GM12878 (cell line): ENCODE data around the gene THEM4. TPM values are rescaled to one million over a fixed set of nuclear protein-coding genes. Genes with fewer than 3 reads are reported as not detected.

Experiments
- ATAC-seq: fragments of 200-7000 bp; cut with Tn5 transposase; 3 replicates; pipeline ENCODE4 v1.9.1; 2020; ENCODE audit warnings: mild to moderate bottlenecking, moderate library complexity
- BruUV-seq: library from RNA; stranded (reverse); fragments of 400-500 nt; replicated peaks from 2 replicates; lab custom pipeline; 2021; lab: Mats Ljungman, UMichigan
- CTCF ChIA-PET: fragments of 300-600 bp; sonication (Branson Sonifier 250); formaldehyde crosslinking; extraction: SDS; loops from one replicate; lab custom pipeline; 2021; ENCODE audit warnings: inconsistent platforms; lab: Yijun Ruan, JAX
- POLR2A ChIA-PET: fragments of 350-600 bp; formaldehyde crosslinking; extraction: SDS; loops from one replicate; lab custom pipeline; 2021; ENCODE audit warnings: inconsistent platforms; lab: Charles Lee
- RAD21 ChIA-PET: fragments of 300-600 bp; sonication (Branson Sonifier 250); formaldehyde crosslinking; loops from one replicate; lab custom pipeline; 2023; ENCODE audit warnings: antibody characterized with exemption; ENCODE audit not compliant: unreplicated experiment; lab: Charles Lee
- SMC1A ChIA-PET: fragments of 300-600 bp; sonication (Branson Sonifier 250); formaldehyde crosslinking; loops from one replicate; lab custom pipeline; 2023; ENCODE audit not compliant: unreplicated experiment, uncharacterized antibody; lab: Charles Lee
- DNase-seq: peaks from one replicate; pipeline ENCODE4 v3.0.0-alpha.2; 2011; ENCODE audit warnings: low read depth, low spot score
- FAIRE-seq: peaks from 3 replicates; lab custom pipeline; 2011; peaks lifted over from hg19 to GRCh38; lab: Jason Lieb, UNC
- H2AFZ ChIP-seq: 2 replicates; pipeline ENCODE4 v1.6.0; 2011; ENCODE audit warnings: low read depth, low read length, control low read depth; ENCODE audit not compliant: control insufficient read depth
- H3K27ac ChIP-seq: 2 replicates; pipeline ENCODE4 v1.5.1; 2011; ENCODE audit warnings: control low read depth; ENCODE audit not compliant: control insufficient read depth, insufficient read depth
- H3K27me3 ChIP-seq, 2 experiments: replicated peaks in 1 of 2; 2 replicates each; pipeline versions ENCODE4 v1.6.0 to v1.6.1; 2011; ENCODE audit warnings: low read length in 1 of 2; ENCODE audit not compliant: control insufficient read depth in 2 of 2, insufficient read depth in 2 of 2
- H3K36me3 ChIP-seq, 2 experiments: 2 replicates each; pipeline ENCODE4 v1.5.1; 2011; ENCODE audit warnings: low read length in 1 of 2; ENCODE audit not compliant: control insufficient read depth in 2 of 2, insufficient read depth in 2 of 2
- H3K4me1 ChIP-seq: 2 replicates; pipeline ENCODE4 v1.6.1; 2011; ENCODE audit warnings: mild to moderate bottlenecking, low read length, moderate library complexity, mixed read lengths; ENCODE audit not compliant: control insufficient read depth, insufficient read depth
- H3K4me2 ChIP-seq: 2 replicates; pipeline ENCODE4 v1.6.0; 2011; ENCODE audit warnings: control low read depth; ENCODE audit not compliant: control insufficient read depth, insufficient read depth
- H3K4me3 ChIP-seq: fragments of 200-600 bp; sonication (generic); 2 replicates; pipeline ENCODE4 v1.5.1; 2016
- H3K79me2 ChIP-seq: 2 replicates; pipeline ENCODE4 v1.6.0; 2011; ENCODE audit warnings: low read length; ENCODE audit not compliant: control insufficient read depth, insufficient read depth
- H3K9ac ChIP-seq: 2 replicates; pipeline ENCODE4 v1.8.0; 2011; ENCODE audit warnings: low read length, control low read depth, mixed read lengths; ENCODE audit not compliant: control insufficient read depth, insufficient read depth
- H3K9me3 ChIP-seq: replicated peaks from 3 replicates; pipeline ENCODE4 v1.5.1; 2011; ENCODE audit warnings: mild to moderate bottlenecking, low read length; ENCODE audit not compliant: control insufficient read depth, insufficient read depth
- H4K20me1 ChIP-seq: 2 replicates; pipeline ENCODE4 v1.6.0; 2011; ENCODE audit not compliant: control insufficient read depth, insufficient read depth
- ATF7 ChIP-seq: fragments of 450-650 bp; IDR thresholded peaks from 2 replicates; pipeline ENCODE4 v1.6.1; 2016; ENCODE audit warnings: low read depth, mild to moderate bottlenecking
- BACH1 ChIP-seq: fragments of 450-650 bp; IDR thresholded peaks from 2 replicates; pipeline ENCODE4 v1.6.1; 2017; ENCODE audit warnings: mild to moderate bottlenecking, borderline replicate concordance
- EED ChIP-seq: sonication (generic); IDR thresholded peaks from 2 replicates; pipeline ENCODE4 v1.6.1; 2016; ENCODE audit warnings: antibody characterized with exemption, low read depth
- JUNB ChIP-seq: IDR thresholded peaks from 2 replicates; pipeline ENCODE4 v1.6.1; 2016; ENCODE audit warnings: antibody characterized with exemption, mild to moderate bottlenecking
- KDM1A ChIP-seq: fragments of 200-600 bp; sonication (generic); IDR thresholded peaks from 2 replicates; pipeline ENCODE4 v1.6.1; 2016; ENCODE audit warnings: borderline replicate concordance
- KLF5 ChIP-seq: fragments of 450-650 bp; IDR thresholded peaks from 2 replicates; pipeline ENCODE4 v1.6.1; 2014; ENCODE audit warnings: mild to moderate bottlenecking; ENCODE audit not compliant: partially characterized antibody
- PML ChIP-seq: IDR thresholded peaks from 2 replicates; pipeline ENCODE4 v1.6.1; 2012; ENCODE audit warnings: low read length, inconsistent platforms
- RBBP5 ChIP-seq: fragments of 200-600 bp; sonication (generic); conservative IDR thresholded peaks from 2 replicates; pipeline ENCODE4 v1.6.1; 2016
- TARDBP ChIP-seq: IDR thresholded peaks from 2 replicates; pipeline ENCODE4 v1.6.1; 2016; ENCODE audit warnings: borderline replicate concordance
- TCF12 ChIP-seq: IDR thresholded peaks from 2 replicates; pipeline ENCODE4 v1.6.1; 2011; ENCODE audit warnings: low read depth, mild to moderate bottlenecking, low read length
- TCF3 ChIP-seq: IDR thresholded peaks from 2 replicates; pipeline ENCODE4 v1.6.1; 2012; ENCODE audit warnings: low read depth, mild to moderate bottlenecking, low read length, borderline replicate concordance; ENCODE audit not compliant: insufficient read depth
- ZBTB4 ChIP-seq: fragments of 450-650 bp; formaldehyde crosslinking; IDR thresholded peaks from 2 replicates; pipeline ENCODE4 v1.4.0; 2022; ENCODE audit warnings: mild to moderate bottlenecking, moderate library complexity
- WGBS: methylation state at CpG from one replicate; pipeline ENCODE4 v1.1.6; 2016; ENCODE audit warnings: low lambda C conversion rate; ENCODE audit not compliant: insufficient replicate concordance, insufficient coverage; ENCODE audit errors: missing lambda C conversion rate; 5-methylcytosine and 5-hydroxymethylcytosine counted together
- in situ Hi-C: fragments of 300-500 bp; cut with MboI; formaldehyde crosslinking; loops from 9 replicates; pipeline ENCODE4 v1.14.3; 2018; ENCODE audit warnings: mixed read lengths
- intact Hi-C: fragments of 100-400 bp; cut with micrococcal nuclease; formaldehyde crosslinking; loops from one replicate; pipeline ENCODE4 v1.14.2; 2022; ENCODE audit not compliant: unreplicated experiment
- polyA plus RNA-seq, 11 experiments: library from polyadenylated mRNA; depleted of rRNA in 4 of 11; unstranded in 6 of 11; stranded (reverse) in 5 of 11; fragments of >200 nt; fragmentation: Nextera tagmentation in 4 of 11; fragmentation: Illumina TruSeq in 1 of 11; extraction: Ambion mirVana in 4 of 11; extraction: Trizol in 1 of 11; gene quantifications; 1 replicate in 1 of 11; 2 replicates in 10 of 11; pipeline versions ENCODE4 v1.2.1 to v1.2.3, GENCODE V29; 2011 to 2016; ENCODE audit warnings: inconsistent platforms in 2 of 11, missing spikeins in 2 of 11, low read depth in 1 of 11
- total RNA-seq, 4 experiments: library from RNA; depleted of rRNA in 3 of 4; stranded (reverse); fragments of >200 nt in 3 of 4; fragmentation: Illumina TruSeq in 1 of 4; extraction: Trizol in 1 of 4; gene quantifications; 2 replicates each; pipeline versions ENCODE4 v1.2.1 to v1.2.3, GENCODE V29; 2013 to 2021
- TF ChIP-seq, protein P1 (sequence below): IDR thresholded peaks from 2 replicates; pipeline ENCODE4 v1.6.1; 2011; ENCODE audit warnings: borderline replicate concordance, low read depth, mild to moderate bottlenecking, moderate library complexity, mixed read lengths, low read length; ENCODE audit not compliant: insufficient read depth; ENCODE audit errors: extremely low read length
- TF ChIP-seq, protein P2 (sequence below): fragments of 450-650 bp; IDR thresholded peaks from 2 replicates; pipeline ENCODE4 v1.6.1; 2017; ENCODE audit warnings: low read depth, mild to moderate bottlenecking, moderate library complexity
- TF ChIP-seq, protein P3 (sequence below): fragments of 450-650 bp; IDR thresholded peaks from 2 replicates; pipeline ENCODE4 v1.6.1; 2017; ENCODE audit warnings: mild to moderate bottlenecking, moderate library complexity

The THEM4 gene
- total and polyA plus RNA-seq, 10 of the 15 experiments (the other 5 are each of a cell fraction or from before 2014, with no cell fraction given) = 3.4 to 30.8 (median 17.9) TPM

- no peaks in the 10 kb centered on the region for H3K4me1 ChIP-seq
- SMC1A ChIA-PET = interaction anchor here (0.8 to 1.6 kb wide), 4 partner anchors 42 to 78 kb away, joined by 3 to 4 read pairs (median 4); no protein-coding TSS in a partner anchor
- TF ChIP-seq ZBTB4 (CRISPR knock-in tag) = no peak
- TF ChIP-seq PML = no peak
- TF ChIP-seq TARDBP = no peak
- TF ChIP-seq BACH1 = no peak
- no peak for TF ChIP-seq EED
- no peak for TF ChIP-seq KLF5
- TF ChIP-seq TCF3 = no peak
- TF ChIP-seq RBBP5 = no peak
- no peak for TF ChIP-seq JUNB
- TF ChIP-seq, protein P1, sequence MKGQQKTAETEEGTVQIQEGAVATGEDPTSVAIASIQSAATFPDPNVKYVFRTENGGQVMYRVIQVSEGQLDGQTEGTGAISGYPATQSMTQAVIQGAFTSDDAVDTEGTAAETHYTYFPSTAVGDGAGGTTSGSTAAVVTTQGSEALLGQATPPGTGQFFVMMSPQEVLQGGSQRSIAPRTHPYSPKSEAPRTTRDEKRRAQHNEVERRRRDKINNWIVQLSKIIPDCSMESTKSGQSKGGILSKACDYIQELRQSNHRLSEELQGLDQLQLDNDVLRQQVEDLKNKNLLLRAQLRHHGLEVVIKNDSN = no peak
- TF ChIP-seq KDM1A = no peak
- TF ChIP-seq ATF7 = no peak
- TF ChIP-seq, protein P2, sequence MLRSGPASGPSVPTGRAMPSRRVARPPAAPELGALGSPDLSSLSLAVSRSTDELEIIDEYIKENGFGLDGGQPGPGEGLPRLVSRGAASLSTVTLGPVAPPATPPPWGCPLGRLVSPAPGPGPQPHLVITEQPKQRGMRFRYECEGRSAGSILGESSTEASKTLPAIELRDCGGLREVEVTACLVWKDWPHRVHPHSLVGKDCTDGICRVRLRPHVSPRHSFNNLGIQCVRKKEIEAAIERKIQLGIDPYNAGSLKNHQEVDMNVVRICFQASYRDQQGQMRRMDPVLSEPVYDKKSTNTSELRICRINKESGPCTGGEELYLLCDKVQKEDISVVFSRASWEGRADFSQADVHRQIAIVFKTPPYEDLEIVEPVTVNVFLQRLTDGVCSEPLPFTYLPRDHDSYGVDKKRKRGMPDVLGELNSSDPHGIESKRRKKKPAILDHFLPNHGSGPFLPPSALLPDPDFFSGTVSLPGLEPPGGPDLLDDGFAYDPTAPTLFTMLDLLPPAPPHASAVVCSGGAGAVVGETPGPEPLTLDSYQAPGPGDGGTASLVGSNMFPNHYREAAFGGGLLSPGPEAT = no peak
- TF ChIP-seq, protein P3, sequence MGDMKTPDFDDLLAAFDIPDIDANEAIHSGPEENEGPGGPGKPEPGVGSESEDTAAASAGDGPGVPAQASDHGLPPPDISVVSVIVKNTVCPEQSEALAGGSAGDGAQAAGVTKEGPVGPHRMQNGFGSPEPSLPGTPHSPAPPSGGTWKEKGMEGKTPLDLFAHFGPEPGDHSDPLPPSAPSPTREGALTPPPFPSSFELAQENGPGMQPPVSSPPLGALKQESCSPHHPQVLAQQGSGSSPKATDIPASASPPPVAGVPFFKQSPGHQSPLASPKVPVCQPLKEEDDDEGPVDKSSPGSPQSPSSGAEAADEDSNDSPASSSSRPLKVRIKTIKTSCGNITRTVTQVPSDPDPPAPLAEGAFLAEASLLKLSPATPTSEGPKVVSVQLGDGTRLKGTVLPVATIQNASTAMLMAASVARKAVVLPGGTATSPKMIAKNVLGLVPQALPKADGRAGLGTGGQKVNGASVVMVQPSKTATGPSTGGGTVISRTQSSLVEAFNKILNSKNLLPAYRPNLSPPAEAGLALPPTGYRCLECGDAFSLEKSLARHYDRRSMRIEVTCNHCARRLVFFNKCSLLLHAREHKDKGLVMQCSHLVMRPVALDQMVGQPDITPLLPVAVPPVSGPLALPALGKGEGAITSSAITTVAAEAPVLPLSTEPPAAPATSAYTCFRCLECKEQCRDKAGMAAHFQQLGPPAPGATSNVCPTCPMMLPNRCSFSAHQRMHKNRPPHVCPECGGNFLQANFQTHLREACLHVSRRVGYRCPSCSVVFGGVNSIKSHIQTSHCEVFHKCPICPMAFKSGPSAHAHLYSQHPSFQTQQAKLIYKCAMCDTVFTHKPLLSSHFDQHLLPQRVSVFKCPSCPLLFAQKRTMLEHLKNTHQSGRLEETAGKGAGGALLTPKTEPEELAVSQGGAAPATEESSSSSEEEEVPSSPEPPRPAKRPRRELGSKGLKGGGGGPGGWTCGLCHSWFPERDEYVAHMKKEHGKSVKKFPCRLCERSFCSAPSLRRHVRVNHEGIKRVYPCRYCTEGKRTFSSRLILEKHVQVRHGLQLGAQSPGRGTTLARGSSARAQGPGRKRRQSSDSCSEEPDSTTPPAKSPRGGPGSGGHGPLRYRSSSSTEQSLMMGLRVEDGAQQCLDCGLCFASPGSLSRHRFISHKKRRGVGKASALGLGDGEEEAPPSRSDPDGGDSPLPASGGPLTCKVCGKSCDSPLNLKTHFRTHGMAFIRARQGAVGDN = no peak
- no peak for TF ChIP-seq TCF12
- CTCF ChIA-PET = interaction anchor here (0.8 to 2.6 kb wide), 5 partner anchors 29 to 66 kb away, joined by 3 to 9 read pairs (median 4); no protein-coding TSS in a partner anchor
- FAIRE-seq (no peak), ATAC-seq (no peak), DNase-seq (no peak)
- H4K20me1 ChIP-seq = no peaks in the 10 kb centered on the region
- POLR2A ChIA-PET = no interaction called here
- H3K9me3 ChIP-seq = no peaks in the 10 kb centered on the region
- H3K27me3 ChIP-seq = peaks cover 0 to 1% of the 10 kb centered on the region in 2 experiments; a peak in 2 of 4 replicates
- H3K79me2 ChIP-seq = no peaks in the 10 kb centered on the region
- no peak overlapping the region for H3K4me3 ChIP-seq
- no peak overlapping the region for H2AFZ ChIP-seq
- H3K36me3 ChIP-seq = no peaks in the 10 kb centered on the region
- no peak overlapping the region for H3K9ac ChIP-seq
- no peak overlapping the region for H3K27ac ChIP-seq
- RAD21 ChIA-PET = interaction anchor here (0.5 to 1.5 kb wide), 2 partner anchors 62 to 637 kb away, joined by 3 read pairs; no protein-coding TSS in a partner anchor
- in situ Hi-C loops = no loop called here
- no peak overlapping the region for H3K4me2 ChIP-seq
- BruUV-seq = no TSS peak
- intact Hi-C loops = no loop called here
- WGBS = 48% methylated on average over 3 of the region's 3 CpGs
Measured at GRCh38 chr1:151939141-151939540, 29.8 kb upstream of the THEM4 start.
